HG03558 (cell line): ENCODE measurements around the gene ANKRD18A.
"Not testable (repeated sequence)": the region's sequence is repeated elsewhere in the genome, so short reads cannot be mapped to it uniquely, and the experiment has no call there.

ENCODE experiments used
- ATAC-seq: cut with Tn5 transposase; IDR thresholded peaks from one replicate; pipeline ENCODE4 v1.9.1; 2021; ENCODE audit warnings: moderate number of reproducible peaks; ENCODE audit not compliant: unreplicated experiment; ENCODE audit errors: extremely low read depth

Gene ANKRD18A

GRCh38 chr9:38634315-38634714 lies 13.9 kb upstream of the ANKRD18A start:
- no peak for ATAC-seq

GRCh38 chr9:38629511-38629910 lies 9.1 kb upstream of the ANKRD18A start:
- ATAC-seq, result no peak

GRCh38 chr9:38626006-38626405 lies 5.6 kb upstream of the ANKRD18A start:
- no peak for ATAC-seq

- ATAC-seq, result no peak
These were observed 2.6 kb upstream of the ANKRD18A start for GRCh38 chr9:38622951-38623350.

- ATAC-seq, result no peak
These were observed 1.9 kb upstream of the ANKRD18A start for GRCh38 chr9:38622288-38622674.

- ATAC-seq, result no peak
These were observed 1.3 kb upstream of the ANKRD18A start for GRCh38 chr9:38621434-38622287.

- ATAC-seq, result no peak
These were observed 594 bp downstream of the ANKRD18A start for GRCh38 chr9:38619556-38620447.

- not testable (repeated sequence) for ATAC-seq
These were observed 22.2 kb downstream of the ANKRD18A start for GRCh38 chr9:38598029-38598745.

GRCh38 chr9:38595117-38595516 lies 25.3 kb downstream of the ANKRD18A start:
- ATAC-seq, result not testable (repeated sequence)

- not testable (repeated sequence) for ATAC-seq
These were observed 28.9 kb downstream of the ANKRD18A start for GRCh38 chr9:38591346-38592063.

- not testable (repeated sequence) for ATAC-seq
These were observed 36.6 kb downstream of the ANKRD18A start for GRCh38 chr9:38583765-38584164.

GRCh38 chr9:38580112-38580511 lies 40.3 kb downstream of the ANKRD18A start:
- ATAC-seq, result not testable (repeated sequence)

- not testable (repeated sequence) for ATAC-seq
These were observed 44.2 kb downstream of the ANKRD18A start for GRCh38 chr9:38576181-38576580.

- ATAC-seq, result not testable (repeated sequence)
These were observed 54.3 kb downstream of the ANKRD18A start for GRCh38 chr9:38566048-38566447.

GRCh38 chr9:38565178-38565577 lies 55.2 kb downstream of the ANKRD18A start:
- ATAC-seq, result not testable (repeated sequence)

GRCh38 chr9:38563911-38564310 lies 56.5 kb downstream of the ANKRD18A start:
- not testable (repeated sequence) for ATAC-seq

GRCh38 chr9:38561134-38561533 lies 59.3 kb downstream of the ANKRD18A start:
- ATAC-seq, result not testable (repeated sequence)

GRCh38 chr9:38559172-38559571 lies 61.2 kb downstream of the ANKRD18A start:
- not testable (repeated sequence) for ATAC-seq

GRCh38 chr9:38557746-38558145 lies 62.6 kb downstream of the ANKRD18A start:
- not testable (repeated sequence) for ATAC-seq

- not testable (repeated sequence) for ATAC-seq
These were observed 65.4 kb downstream of the ANKRD18A start for GRCh38 chr9:38554966-38555365.
